Ovary (tissue), 3 donors: Measurements from ENCODE around the gene TAGLN2.

ENCODE experiments used
- POLR2A ChIP-seq: fragments of 450-650 bp; IDR thresholded peaks from one replicate; pipeline ENCODE4 v1.6.1; 2017; ENCODE audit warnings: antibody characterized with exemption, mild to moderate bottlenecking, moderate library complexity
- TF ChIP-seq, protein P1 (sequence below), 3 donors: fragments of 450-650 bp in 2 of 3; fragments of 200-600 bp in 1 of 3; IDR thresholded peaks; one replicate each; pipeline versions ENCODE4 v1.5.1 to v1.8.0; 2016 to 2022; ENCODE audit warnings: antibody characterized with exemption in 3 of 3, mild to moderate bottlenecking in 1 of 3
- donor health status: DM: no; HTN: no; CAD: no.

DNA sequence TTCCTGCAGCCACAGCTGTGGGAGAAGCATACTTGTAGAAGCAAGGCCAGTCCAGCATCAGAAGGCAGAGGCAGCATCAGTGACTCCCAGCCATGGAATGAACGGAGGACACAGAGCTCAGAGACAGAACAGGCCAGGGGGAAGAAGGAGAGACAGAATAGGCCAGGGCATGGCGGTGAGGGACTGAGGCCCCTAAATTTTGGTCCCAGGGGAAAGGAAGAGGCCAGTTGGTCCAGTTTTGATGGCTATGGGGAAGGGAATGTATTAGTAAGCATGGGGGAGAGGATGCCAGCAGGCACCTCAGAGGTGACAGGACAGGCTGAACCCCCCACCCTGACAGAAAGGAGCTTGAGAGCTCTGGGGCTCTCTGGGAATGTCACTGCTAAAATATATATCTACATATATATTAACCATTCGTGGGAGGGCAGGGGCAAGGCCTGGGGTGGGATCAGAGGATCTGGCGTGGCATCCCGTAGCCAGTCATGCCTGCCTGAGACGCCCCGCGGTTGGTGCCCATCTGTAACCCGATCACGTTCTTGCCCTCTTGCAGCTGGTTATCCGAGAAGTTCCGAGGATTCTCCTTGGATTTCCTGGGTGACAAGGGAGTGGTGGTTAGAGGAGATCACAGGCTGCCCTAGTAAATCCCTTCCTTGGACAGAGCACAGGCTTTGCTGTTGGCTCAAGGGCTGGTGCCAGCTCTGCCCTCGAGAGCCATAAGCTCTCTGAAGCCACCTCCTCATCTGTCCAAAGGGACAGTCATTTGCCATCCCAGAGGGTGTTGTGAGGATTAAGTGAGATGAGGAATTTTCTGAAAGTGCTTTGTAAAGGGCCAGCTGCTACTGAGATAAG, 6.7 kb downstream of the TAGLN2 start:
- TF ChIP-seq, protein P1, sequence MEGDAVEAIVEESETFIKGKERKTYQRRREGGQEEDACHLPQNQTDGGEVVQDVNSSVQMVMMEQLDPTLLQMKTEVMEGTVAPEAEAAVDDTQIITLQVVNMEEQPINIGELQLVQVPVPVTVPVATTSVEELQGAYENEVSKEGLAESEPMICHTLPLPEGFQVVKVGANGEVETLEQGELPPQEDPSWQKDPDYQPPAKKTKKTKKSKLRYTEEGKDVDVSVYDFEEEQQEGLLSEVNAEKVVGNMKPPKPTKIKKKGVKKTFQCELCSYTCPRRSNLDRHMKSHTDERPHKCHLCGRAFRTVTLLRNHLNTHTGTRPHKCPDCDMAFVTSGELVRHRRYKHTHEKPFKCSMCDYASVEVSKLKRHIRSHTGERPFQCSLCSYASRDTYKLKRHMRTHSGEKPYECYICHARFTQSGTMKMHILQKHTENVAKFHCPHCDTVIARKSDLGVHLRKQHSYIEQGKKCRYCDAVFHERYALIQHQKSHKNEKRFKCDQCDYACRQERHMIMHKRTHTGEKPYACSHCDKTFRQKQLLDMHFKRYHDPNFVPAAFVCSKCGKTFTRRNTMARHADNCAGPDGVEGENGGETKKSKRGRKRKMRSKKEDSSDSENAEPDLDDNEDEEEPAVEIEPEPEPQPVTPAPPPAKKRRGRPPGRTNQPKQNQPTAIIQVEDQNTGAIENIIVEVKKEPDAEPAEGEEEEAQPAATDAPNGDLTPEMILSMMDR (IDR thresholded peaks at IDR 0.05): no peak
- TF ChIP-seq POLR2A: no peak
